HG03196 (cell line): Measurements from ENCODE around the gene SRP14.
"Not testable (repeated sequence)": the region's sequence is repeated elsewhere in the genome, so short reads cannot be mapped to it uniquely, and the experiment has no call there.

Experiments used
- ATAC-seq: cut with Tn5 transposase; IDR thresholded peaks from one replicate; pipeline ENCODE4 v1.9.1; 2021; ENCODE audit not compliant: unreplicated experiment

The SRP14 gene

DNA sequence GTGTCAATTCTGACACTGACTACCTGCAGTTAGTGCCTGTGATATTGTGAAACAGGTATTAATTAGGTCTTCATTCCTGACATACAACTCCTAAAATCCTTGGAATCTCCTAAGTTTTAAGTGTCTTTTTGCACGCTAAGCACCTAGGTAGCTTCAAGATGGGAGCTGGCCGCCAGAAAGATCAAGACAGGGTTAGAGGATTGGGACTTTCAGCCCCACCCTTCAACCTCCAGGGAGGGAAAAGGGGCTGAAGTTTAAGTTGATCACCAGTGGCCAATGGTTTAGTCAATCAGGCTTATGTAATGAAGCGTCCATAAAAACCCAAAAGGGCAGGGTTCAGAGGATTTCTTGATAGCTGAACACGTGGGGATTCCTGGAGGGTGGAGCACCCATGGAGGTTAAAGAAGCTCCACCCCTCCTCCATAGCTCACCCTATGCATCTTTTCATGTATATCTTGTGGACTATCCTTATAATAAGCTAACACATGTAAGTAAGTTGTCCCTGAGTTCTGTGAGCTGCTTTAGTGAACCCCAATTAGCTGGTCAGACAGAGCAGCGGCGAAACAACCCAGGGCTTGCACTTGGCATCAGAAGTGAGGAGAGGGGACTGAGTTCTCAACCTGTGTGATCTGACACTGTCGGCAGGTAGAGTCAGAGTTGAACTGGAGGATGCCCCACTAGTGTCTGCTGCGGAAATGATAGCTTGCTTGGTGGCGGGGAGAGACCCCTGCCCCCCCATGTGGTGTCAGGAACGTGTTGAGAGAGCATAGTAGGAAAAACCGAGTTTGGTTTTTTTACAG is 12.8 kb upstream of the SRP14 start:
- ATAC-seq: no peak

DNA sequence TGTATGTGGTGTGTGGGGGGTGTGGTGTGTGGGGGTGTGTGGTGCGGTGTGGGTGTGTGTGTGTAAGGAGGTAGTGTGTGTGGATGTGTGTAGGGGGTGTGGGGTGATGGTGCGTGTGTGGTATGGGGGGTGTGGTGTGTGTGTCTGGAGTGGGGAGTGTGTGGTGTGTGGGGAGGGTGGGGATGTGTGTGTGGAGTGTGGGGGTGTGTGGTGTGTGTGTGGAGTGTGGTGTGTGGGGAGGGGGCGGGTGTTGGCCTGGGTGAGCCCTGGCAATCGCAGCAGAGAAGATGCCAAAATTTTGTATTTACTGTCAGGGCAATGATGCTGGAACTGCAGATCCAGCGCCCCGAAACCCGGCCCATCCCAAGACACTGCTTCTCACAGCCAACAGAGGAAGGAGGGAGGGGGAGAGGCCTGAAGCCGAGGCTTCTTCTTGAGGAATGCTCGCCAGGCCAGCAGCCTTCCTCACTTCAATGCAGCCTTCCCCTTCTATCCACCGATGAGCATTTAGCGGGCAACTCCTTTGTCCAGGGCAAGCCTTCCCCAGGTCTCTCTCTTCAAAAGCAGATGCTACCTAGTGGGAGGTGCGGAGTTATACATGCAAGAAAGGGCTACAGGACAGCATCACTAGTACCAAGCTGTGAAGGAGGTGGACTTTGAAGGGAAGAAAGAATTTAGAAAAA is 11.9 kb upstream of the SRP14 start:
- no peak for ATAC-seq

GRCh38 chr15:40048926-40049475 is 10.0 kb upstream of the SRP14 start:
- no peak for ATAC-seq

- ATAC-seq: no peak
Observed at GRCh38 chr15:40048211-40048792, 9.3 kb upstream of the SRP14 start.

DNA sequence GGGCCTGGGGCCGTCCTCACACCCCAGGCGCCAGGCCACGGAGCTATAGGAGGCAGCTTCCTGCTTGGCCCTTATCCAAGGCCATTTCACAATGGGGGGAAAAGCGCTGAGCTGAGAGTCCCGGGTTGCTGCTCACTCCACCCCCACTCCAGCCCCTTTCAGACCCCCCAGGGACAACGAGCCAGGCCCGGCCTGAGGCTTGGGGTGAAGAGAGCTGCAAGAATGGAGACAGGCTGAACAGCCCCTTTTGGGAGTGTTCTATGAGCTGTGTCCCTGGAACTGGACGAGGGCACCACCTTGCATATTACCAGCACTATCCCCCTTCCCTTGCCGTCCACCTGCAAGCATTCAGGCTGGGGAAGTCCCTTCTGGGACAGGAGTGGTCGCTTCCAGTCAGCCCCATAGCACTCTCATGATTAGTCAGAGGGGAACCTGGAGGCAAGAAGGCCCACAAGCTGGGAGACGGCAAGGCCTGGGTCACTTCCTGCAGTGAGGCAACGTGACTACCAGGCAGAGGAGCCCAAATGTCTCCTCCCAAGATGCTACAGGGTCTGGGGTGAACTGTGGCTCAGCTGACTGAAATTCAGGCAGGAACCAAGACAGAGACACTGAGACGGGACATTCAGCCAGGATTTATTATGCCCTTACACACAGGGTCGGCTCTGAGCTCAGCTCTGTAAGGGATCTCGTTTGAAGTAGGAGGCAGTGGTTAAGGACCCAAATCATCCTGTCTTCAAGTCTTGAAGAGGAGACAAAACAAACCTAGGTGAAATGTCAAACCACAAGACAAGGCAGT is 8.6 kb upstream of the SRP14 start:
- ATAC-seq: peak; percentile 49

DNA sequence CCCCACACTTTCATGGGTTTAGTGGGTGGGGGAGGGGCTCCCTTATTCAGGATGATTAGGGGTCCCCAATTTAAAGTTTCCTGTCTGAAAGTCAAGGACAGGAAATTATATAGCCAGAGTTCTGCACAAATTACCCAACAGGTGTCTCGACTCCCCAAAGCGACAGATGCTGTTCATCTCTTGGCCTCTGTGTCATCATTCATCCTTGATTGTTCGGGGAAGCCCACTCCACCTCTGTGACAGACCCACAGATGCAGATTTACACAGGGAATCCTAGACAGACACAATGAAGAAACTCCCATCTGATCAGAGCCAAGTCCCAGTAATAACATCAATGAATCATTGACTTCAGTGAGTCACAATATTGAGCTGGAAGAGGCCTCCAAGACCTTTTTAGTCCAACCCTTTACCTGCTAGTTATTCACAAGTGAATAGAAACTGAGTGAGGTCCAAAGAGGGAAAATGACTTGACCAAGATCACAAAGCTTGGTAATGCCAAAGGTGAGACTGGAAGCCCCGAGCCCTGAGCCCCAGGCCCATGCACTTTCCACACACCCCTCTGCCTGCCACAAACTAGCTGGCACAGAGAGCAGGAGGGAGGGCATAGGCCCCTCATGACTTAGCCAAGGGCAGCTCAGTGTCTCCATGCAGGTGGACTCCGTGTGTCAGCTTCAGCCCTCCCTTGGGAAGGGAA is 7.9 kb upstream of the SRP14 start:
- no peak for ATAC-seq

GRCh38 chr15:40045572-40046217 is 6.7 kb upstream of the SRP14 start:
- no peak for ATAC-seq

DNA sequence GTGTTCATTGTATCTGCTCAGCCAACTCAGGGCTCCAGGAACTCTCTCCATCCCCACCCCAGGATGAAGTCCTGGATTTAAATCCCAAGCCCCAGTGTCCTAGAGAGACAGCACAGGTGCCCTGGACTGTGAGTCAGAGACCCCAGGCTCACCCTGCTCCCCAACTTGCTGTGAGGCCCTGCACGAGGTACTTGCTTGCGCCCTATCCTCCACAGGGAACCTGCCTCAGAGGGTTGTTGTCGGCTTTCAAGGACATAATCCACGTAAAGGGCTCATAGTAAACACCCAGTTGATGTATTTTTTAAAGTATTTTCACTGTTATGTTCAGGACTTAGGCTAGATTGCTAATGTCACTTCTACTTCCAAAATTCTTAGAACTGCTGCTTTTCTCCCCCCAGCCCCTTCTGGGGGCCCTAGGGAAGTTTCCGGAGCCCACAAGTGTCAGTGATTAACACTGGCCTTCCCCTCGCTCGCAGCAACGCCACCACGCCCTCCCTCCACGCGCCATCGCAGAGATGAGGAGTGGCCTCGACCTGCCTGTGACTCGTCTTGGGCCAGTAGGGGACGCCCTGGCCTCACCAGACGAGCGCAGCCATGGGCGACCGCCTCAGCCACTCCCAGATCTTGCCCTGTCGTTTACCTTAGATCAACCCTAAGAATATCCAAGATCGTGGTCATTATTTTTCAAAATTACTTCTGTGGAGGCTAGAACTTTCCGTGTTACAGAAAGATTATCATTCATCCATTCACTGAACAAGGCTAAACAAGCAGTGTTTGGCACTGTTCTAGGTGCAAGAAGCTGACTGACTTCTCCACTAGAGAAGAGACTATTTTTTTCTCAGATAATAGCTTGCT is 6.0 kb upstream of the SRP14 start:
- ATAC-seq: peak; percentile 68

GRCh38 chr15:40043927-40044716 is 5.1 kb upstream of the SRP14 start:
- ATAC-seq: no peak

DNA sequence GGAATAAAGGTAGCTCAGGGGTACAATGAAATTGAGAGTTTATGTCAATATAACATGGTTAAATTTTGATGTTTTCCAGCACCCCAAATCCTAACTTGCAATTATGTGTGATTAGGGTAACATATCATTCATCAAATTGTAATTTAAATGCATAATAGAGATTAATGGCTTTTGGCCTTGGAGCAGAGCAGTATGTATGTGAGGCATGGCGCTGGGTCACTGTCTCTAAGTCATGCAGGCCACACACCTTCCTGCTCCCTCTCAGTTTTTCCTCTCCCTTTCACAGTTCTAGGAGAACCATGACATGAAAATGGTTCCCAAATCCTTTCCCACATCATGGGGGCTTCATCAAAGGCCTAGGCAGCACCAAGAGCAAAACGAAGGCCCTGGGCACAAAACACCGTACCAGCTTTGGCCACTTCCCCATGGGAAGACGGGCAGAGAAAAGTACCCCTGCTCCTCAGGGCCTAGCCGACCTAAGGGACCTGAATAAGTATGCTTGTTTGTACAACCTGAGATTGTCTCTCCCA is 3.9 kb upstream of the SRP14 start:
- no peak for ATAC-seq

GRCh38 chr15:40040770-40041169 is 1.8 kb upstream of the SRP14 start:
- no peak for ATAC-seq

DNA sequence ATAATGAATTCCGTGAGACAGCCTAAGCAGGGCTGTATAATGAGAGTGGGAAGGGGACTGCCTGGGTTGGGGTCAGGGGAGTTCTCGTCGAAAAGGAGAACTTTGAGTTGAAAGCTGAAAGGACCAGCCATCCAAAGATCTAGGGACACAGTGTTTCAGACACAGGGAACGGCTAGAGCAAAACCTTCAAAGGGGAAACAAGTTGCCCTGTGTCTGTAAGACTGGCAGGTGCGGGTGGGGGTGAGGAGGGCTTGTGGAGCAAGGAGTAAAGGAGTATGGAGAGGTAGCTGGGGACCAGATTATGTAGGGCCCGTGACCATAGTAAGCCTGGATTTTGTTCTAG is 1.3 kb upstream of the SRP14 start:
- ATAC-seq: no peak

DNA sequence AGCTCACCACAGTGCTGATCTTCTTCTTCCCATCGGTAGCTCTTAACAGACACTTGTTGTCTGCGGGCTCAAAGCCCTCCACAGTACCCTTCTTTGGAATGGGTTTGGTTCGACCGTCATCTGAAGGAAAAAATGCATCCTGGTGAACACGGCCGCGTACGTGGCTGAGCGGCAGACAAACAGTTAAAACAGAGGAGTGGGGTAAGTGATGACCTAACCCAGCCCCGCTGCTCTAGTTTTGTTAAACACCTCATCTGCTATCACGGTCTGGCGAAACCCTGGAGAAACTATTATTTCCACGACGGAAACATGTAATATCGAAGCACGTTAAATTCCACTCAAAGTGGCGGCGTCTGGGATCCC is 725 bp downstream of the SRP14 start:
- ATAC-seq: no peak

GRCh38 chr15:40037721-40038120 is 1.3 kb downstream of the SRP14 start:
- ATAC-seq: no peak

GRCh38 chr15:40035182-40035581 is 3.8 kb downstream of the SRP14 start:
- ATAC-seq: not testable (repeated sequence)

- ATAC-seq: no peak
Observed at GRCh38 chr15:40034186-40034946, 4.6 kb downstream of the SRP14 start.

GRCh38 chr15:40032125-40032839 is 6.7 kb downstream of the SRP14 start:
- no peak for ATAC-seq
